GM10248 (cell line): ENCODE measurements around the gene PLEKHO2.
A peak's percentile ranks its signal among the peaks of the same experiment; 100 is the strongest.

Experiments
- CTCF ChIA-PET: fragments of 300-600 bp; sonication (Branson Sonifier 250); formaldehyde crosslinking; extraction: SDS; loops from one replicate; lab custom pipeline; 2021; ENCODE audit warnings: antibody characterized with exemption; lab: Yijun Ruan, JAX
- POLR2A ChIA-PET: fragments of 350-650 bp; sonication (Branson Sonifier 250); formaldehyde crosslinking; extraction: SDS; loops from one replicate; lab custom pipeline; 2020; ENCODE audit warnings: antibody characterized with exemption; lab: Yijun Ruan, JAX
- DNase-seq: peaks from one replicate; pipeline ENCODE4 v3.0.0; 2012; ENCODE audit errors: extremely low spot score
- TF ChIP-seq, protein P1 (sequence below): IDR thresholded peaks from 2 replicates; pipeline ENCODE4 v1.5.1; 2012; ENCODE audit warnings: mild to moderate bottlenecking, low read depth; ENCODE audit errors: extremely low read depth, missing control alignments, control extremely low read depth

The PLEKHO2 gene

DNA sequence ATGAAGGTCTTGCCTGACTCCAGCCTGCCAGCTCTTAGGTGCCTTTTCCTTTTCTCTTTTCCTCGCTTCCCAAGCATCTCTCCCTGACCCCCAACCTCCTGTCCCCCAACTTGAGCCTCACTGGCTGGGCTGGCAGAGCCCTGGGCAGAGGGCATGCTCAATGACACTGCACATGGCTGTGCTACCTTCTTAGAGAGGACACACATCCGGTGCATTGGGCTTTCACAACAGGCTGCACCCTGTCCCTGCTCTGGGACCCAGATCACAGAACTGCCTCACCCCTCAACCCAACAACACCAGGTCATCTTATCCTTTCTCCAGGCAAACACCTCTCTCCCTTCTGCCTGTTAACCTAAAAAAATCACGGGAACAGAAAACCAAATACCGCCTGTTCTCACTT, 62.5 kb downstream of the PLEKHO2 start:
- ChIA-PET POLR2A (no interaction called here), CTCF (interaction anchor here (0.6 to 5.5 kb wide), 9 partner anchors 9 to 176 kb away, joined by 3 to 52 read pairs (median 7); no protein-coding TSS in a partner anchor)
- no peak for DNase-seq
- TF ChIP-seq, protein P1, sequence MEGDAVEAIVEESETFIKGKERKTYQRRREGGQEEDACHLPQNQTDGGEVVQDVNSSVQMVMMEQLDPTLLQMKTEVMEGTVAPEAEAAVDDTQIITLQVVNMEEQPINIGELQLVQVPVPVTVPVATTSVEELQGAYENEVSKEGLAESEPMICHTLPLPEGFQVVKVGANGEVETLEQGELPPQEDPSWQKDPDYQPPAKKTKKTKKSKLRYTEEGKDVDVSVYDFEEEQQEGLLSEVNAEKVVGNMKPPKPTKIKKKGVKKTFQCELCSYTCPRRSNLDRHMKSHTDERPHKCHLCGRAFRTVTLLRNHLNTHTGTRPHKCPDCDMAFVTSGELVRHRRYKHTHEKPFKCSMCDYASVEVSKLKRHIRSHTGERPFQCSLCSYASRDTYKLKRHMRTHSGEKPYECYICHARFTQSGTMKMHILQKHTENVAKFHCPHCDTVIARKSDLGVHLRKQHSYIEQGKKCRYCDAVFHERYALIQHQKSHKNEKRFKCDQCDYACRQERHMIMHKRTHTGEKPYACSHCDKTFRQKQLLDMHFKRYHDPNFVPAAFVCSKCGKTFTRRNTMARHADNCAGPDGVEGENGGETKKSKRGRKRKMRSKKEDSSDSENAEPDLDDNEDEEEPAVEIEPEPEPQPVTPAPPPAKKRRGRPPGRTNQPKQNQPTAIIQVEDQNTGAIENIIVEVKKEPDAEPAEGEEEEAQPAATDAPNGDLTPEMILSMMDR, result no peak

DNA sequence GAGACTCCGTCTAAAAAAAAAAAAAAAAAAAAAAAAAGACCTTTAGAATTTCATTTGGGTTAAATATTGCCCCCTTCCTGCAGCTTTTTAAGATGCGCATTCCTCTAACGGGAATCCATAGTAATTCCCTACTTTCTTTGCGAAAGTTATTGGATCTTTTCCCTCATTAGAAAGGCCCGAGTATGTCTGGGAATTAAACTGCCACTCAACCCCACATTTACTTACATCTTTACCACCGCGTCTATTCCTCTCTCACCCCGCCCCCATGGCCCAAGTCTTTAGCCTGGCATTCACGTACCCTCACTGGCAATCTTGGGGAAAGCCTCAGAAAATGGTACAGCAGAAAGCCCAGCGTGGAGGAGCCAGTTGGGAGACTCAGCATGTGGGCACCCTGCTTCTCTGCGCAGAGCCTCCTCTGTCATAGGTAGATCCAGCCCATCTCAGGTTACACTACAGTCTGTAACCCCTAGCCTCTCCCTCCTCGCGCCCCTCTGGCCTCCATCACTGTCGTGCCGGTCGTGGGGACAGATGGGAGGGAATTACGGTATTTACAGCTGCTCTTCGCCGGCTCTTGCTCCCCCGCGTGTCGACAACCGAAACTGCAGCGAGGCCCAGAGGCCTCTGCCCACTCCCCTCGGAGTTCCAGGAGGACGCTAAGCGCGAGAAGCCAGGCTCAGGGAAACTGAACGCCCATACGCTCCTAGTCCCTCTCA, 63.6 kb downstream of the PLEKHO2 start:
- peak; percentile 85 for DNase-seq
- POLR2A ChIA-PET, result no interaction called here
- TF ChIP-seq, protein P1, result peak; percentile 93
- CTCF ChIA-PET, result interaction anchor here (0.7 to 5.5 kb wide), 25 partner anchors 10 to 195 kb away, joined by 3 to 52 read pairs (median 4); partner anchors contain the start of gene PIF1

DNA sequence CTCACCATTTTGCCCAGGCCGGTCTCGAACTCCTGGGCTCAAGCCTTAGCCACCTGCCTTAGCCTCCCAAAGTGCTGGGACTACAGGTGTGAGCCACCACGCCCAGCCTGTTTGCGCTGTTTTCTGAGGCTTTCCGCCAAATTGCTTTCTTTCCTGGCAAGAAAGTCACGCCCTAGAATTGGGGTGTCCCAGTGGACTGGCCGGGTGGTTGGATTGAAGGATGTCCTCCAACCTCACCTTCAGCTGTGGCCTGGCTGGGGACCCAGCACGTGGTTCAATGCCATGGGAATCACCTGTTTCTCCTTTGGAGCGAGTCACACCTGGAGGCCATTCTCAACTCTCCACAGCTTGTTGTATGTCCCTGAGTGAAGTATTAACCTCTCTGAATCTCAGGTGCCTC, 64.2 kb downstream of the PLEKHO2 start:
- POLR2A ChIA-PET, result no interaction called here
- no peak for DNase-seq
- CTCF ChIA-PET, result interaction anchor here (0.9 to 5.5 kb wide), 23 partner anchors 10 to 196 kb away, joined by 3 to 52 read pairs (median 5); partner anchors contain the start of gene PIF1
- TF ChIP-seq, protein P1, result peak; percentile 2

DNA sequence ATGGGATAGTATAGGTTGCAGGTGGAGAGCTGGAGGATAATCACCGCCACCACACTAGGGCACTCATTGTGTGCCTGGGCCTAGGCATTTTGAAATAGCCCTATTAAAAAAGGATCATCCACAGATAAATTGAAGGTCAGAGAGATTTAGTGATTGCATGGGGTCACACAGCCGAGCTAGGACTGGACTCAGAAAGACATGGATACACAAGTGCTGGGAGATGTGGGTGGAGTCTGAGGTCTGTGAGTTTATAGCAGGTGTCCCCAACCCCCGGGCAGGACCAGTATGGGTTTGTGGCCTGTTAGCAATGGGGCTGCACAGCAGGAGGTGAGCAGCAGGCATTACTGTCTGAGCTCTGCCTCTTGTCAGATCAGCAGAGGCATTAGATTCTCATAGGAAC, 64.7 kb downstream of the PLEKHO2 start:
- DNase-seq, result no peak
- TF ChIP-seq, protein P1, result no peak
- POLR2A ChIA-PET, result no interaction called here
- CTCF ChIA-PET, result interaction anchor here (0.9 to 5.5 kb wide), 16 partner anchors 9 to 185 kb away, joined by 3 to 52 read pairs (median 10); partner anchors contain the start of gene PIF1

- TF ChIP-seq, protein P1, result no peak
- CTCF ChIA-PET, result interaction anchor here (0.6 to 5.5 kb wide), 8 partner anchors 11 to 180 kb away, joined by 3 to 50 read pairs (median 3); no protein-coding TSS in a partner anchor
- DNase-seq, result no peak
- POLR2A ChIA-PET, result no interaction called here
Measured at GRCh38 chr15:64907991-64908390, 66.3 kb downstream of the PLEKHO2 start.

DNA sequence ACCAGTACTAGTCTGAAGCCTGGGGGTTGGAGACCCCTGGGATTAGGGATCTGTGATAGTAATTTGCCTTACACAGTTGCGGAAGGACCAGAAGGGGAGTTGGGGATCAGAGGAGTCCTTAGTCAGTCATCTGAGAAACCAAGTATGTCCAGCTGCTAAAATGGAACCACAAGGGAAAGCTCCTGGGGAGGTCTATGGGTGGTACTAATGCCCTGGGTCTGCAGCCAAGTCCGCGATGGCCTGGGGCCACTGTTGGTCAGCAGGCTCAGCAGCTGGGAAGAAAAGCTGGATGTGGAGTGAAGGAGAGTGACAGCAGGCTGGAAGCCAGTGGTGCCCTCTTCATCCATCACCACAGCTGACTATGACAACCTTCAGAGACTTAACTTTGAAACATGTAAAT, 67.8 kb downstream of the PLEKHO2 start:
- TF ChIP-seq, protein P1, result no peak
- ChIA-PET POLR2A (interaction anchor here (0.7 kb wide), 1 partner anchor 89 kb away, joined by 4 read pairs; no protein-coding TSS in a partner anchor), CTCF (interaction anchor here (1.4 to 1.5 kb wide), 3 partner anchors 14 to 169 kb away, joined by 3 read pairs; no protein-coding TSS in a partner anchor)
- no peak for DNase-seq
